Measurements from ENCODE around the gene NUF2. TPM values are rescaled to one million over a fixed set of nuclear protein-coding genes. Genes with fewer than 3 reads are reported as not detected.

The NUF2 gene
- total and polyA plus RNA-seq, 4 donors, result 0.49 to 2.4 (median 0.85) TPM

Other genes starting within 250 kb of the NUF2 start
- gene RGS5, start 119.0 kb upstream of the NUF2 start, total RNA-seq, result 1,000 to 10,000 TPM; 1,469 to 2,702 TPM
- gene RGS5, start 119.0 kb upstream of the NUF2 start, polyA plus RNA-seq, result 1,000 to 10,000 TPM in 1 of 2 donors, 100 to 1,000 TPM in 1; 983 to 1,112 TPM

All from aorta (tissue), 4 donors.